ENCODE measurements around the gene SLC23A2.

Gene SLC23A2

GRCh38 chr20:4837760-4838159 is 163.6 kb downstream of the SLC23A2 start:
- no peak for DNase-seq

DNA sequence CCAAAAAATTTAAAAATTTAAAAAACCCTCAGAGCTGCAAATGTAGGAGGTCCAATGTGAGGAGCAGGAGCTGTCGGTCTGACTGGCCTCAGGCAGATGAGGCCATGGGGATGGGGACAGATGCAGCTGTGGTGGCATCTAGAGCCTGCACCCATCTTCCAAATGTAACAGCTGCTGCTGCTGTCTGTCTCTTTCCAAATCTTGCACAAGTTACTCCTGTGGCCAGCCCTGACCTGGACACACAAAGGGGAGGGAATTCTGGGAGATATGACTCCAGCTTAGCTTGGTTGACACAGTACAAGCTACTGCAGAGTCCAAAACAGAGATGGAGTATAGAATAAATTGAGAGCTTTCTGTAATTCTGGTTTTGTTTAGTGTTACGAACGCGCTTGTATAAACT is 164.4 kb downstream of the SLC23A2 start:
- DNase-seq = no peak

- no peak for DNase-seq
Observed at GRCh38 chr20:4836473-4836872, 164.8 kb downstream of the SLC23A2 start.

GRCh38 chr20:4835244-4836177 is 165.8 kb downstream of the SLC23A2 start:
- DNase-seq = peak; percentile 69

GRCh38 chr20:4833074-4833728 is 168.1 kb downstream of the SLC23A2 start:
- DNase-seq = no peak

DNA sequence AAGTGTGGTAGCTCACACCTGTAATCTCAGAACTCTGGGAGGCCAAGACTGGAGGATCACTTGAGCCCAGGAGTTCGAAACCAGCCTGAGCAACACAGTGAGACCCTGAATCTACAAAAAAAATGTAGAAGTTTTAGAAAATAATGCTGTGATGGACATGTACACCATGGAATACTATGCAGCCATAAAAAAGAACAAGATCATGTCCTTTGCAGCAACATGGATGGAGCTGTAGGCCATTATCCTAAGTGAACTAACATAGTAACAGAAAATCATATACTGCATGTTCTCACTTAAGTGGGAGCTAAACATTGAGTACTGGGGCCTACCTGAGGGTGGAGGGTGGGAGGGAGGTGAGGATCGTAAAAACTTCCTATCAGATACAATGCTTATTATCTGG is 168.8 kb downstream of the SLC23A2 start:
- no peak for DNase-seq

GRCh38 chr20:4830696-4831095 is 170.6 kb downstream of the SLC23A2 start:
- DNase-seq = no peak

GRCh38 chr20:4830259-4830658 is 171.1 kb downstream of the SLC23A2 start:
- no peak for DNase-seq

- DNase-seq = no peak
Observed at GRCh38 chr20:4829514-4830215, 171.6 kb downstream of the SLC23A2 start.

DNA sequence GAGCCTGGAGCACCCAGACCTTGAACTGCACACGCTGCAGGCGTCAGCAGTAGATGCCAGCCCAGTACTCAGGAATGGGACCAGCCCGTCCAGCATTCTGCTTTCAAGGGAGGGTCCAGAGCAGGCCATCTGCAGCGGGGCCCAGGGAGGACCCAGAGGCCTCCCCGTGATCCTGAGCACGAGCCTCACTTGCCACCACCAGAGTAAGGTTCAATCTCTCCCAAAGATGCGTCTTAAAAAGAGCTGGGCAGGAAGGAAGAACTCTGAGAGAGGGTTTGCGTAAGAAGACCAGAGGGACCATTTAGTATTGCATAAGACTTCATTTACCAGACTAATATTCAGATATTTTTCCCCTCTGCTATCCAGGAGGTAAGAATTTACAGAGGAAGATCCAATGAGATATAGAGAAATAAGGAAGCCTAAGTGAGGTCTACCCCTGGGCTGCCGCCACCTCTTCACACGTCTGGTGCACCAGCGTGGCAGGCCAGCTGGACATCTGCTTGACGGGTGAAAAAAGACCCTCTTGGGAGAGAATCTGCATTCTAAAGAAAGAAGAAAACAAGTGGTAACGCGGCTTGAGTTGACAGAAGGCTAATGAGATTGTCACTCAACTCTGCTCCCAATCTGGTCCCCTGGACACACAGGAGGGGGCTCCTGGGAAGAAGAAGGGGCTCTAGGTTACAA is 172.3 kb downstream of the SLC23A2 start:
- DNase-seq = no peak

DNA sequence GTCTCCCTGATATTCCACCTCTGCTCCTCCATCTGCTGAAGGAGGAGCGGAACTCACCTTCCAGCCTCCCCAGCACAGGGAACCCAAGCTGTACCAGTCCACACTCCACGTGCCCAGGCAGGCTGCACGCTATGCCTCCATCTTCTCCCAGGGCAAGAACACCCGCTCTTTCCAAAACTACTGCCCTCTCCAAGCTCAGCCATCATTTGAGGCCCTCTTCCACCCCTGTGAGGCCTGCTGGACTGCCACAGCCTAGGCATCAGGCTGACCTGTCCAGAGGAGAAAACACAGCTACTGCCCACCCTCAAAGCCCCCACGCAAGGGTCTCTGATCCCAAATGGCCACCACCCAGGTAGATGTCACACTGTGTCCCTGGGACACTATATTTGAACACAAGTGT is 179.7 kb downstream of the SLC23A2 start:
- no peak for DNase-seq

- DNase-seq = no peak
Observed at GRCh38 chr20:4820806-4821518, 180.3 kb downstream of the SLC23A2 start.

DNA sequence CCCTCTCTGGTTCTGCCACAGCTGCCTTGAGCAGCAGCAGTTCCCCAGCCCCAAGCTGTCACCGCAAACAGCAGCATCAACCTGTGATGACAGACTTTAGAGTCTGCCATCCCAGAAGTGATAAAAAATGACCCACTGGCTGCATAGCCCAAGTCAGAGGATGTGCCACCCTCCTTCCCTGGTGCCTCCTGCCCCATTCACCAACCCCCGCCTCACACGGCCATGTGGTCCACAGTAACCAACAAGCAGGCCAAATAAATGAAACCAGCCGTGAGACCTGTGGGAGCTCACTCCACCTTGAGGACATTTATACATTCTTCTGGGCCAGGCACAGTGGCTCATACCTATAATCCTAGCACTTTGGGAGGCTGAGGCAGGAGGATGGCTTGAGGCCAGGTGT is 181.4 kb downstream of the SLC23A2 start:
- DNase-seq = no peak

DNA sequence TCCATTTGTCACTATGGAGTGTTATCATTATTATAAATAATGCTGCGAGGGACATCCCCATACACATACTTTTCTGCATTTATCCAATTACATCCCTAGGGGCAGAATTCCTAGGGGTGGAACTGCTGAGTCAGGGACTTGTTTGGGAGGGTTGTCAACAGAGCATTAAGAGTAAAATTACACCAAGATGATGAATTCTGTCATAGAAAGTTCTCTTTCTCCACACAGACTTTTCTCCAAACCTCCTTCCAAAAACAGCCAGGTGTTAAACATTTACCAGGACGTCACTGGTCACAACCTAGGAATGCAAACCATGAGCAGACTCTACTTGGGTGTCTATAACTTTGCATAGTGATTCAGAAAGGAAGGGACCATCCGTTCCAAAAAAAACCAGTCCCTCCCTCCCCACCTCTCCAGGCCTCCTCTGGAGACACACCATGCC is 184.1 kb downstream of the SLC23A2 start:
- DNase-seq = no peak

DNA sequence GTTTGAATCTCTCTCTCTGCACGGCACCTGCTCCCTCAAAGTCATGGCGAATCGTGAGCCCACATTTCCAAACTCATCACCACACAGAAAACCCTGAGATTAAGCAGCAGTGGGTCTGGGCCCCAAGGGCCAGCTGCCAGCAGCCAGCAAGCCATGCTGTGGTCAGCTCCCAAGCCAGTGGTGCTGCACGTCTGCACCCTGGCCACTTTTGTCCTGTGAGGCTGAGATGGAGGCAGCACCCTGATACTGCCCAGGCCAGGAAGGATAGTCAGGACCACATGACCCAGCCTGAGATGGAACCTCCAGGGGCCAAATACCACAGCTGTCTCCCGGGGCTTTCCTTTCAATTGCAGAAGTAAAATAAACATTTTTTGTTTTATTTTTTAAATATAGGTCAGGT is 185.7 kb downstream of the SLC23A2 start:
- DNase-seq = no peak

DNA sequence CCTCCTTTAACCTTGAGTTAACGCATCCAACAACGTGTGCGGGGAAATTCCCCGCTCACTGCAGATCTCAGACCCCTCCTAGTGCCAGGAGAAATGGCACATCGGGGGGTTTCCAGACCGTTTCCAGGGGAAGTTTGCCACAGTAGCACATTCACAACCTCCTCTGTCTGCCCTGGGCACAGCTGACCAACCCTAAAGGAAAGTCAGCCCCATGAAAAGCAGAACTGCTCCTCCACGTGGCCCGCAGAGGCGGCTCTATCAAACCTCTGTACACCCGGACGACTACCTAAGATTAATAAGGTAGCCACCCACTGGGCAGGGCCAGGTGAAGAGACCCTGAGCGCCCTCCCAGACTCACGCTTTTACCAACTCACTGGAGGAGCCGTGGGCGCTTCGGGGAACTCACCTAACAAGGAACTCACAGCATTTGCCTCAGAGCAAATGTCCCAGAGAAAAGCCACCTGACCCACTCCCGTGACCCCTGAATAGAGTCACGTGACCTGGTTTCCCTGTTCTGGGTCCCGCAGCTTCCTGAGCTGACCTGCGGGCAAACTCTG is 186.5 kb downstream of the SLC23A2 start:
- no peak for DNase-seq

DNA sequence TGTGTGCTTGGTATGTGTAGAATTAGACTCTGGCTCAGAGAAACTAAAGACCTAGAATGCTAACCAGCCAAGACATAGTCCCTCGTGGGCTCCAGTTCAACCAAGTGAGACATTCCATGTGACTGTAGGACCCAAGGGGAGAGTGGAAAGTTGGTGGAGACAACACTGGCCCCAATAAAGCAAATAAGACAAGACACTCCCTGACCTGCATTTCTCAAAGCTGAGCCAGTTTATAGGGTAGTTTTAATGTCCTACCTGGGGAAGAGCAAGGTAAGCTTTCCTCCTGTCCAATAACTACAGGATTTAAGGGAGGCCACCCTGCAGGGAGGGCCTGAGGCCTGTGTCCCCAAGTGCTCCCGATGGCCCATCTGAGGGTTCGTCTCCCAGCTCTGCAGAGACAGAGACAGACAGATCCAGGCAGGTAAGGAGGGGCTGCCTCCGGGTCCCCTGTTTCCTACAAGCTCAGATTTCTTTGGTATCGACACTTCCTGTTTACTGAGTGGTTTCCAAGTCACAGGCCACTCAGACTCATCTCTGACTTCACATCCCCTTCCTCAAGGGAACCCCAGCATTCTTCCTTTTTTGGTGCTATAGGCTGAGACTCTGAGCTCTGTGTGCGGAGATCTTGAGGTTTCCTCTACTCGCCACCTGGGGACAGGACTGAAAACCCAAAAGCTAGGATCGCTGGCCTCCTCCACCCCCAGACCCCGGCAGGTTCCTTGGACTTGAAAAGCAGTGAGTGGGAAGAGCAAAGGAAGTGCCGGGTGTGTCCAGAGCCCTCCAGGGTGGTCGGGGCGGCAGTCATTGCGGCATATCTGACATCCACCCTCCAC is 187.2 kb downstream of the SLC23A2 start:
- no peak for DNase-seq

GRCh38 chr20:4813076-4813862 is 188.0 kb downstream of the SLC23A2 start:
- DNase-seq = no peak

GRCh38 chr20:4812641-4813075 is 188.7 kb downstream of the SLC23A2 start:
- no peak for DNase-seq

DNA sequence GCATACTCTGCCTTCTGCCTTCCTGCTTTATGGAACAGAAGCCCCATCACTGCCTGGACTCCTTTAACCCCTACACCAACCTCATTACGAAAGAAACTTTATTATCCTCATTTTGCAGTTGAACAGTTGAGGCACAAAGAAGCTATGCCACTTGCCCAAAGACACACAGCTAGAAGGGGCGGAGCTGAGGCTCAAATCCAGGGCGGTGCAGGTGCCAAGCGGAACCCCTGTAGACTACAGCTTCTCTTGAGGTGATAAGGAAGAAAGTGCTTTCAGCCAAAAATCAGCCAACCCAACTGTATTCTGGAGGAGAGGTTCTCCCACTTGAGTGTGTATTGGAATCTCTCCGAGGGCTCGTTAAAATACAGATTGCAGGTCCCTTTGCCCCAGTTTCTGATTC is 189.1 kb downstream of the SLC23A2 start:
- DNase-seq = no peak
